Right atrium auricular region (tissue), 2 donors: Measurements from ENCODE around the gene LRR1. TPM values are rescaled to one million over a fixed set of nuclear protein-coding genes. Genes with fewer than 3 reads are reported as not detected.

Experiments used
- DNase-seq: peaks from one replicate; pipeline ENCODE4 v3.0.0-alpha.2; 2019; ENCODE audit warnings: low spot score
- H3K27ac ChIP-seq, 2 donors: fragments of 200-600 bp; sonication (generic); 1 replicate in 1 of 2; 2 replicates in 1 of 2; pipeline ENCODE4 v1.5.1; 2016 to 2019
- H3K27me3 ChIP-seq, 2 donors: fragments of 200-600 bp; sonication (generic); one replicate each; pipeline versions ENCODE4 v1.5.1 to v1.6.0; 2017 to 2019
- H3K36me3 ChIP-seq: fragments of 200-600 bp; sonication (generic); one replicate; pipeline ENCODE4 v1.5.1; 2016
- H3K4me1 ChIP-seq, 2 donors: fragments of 200-600 bp; sonication (generic); one replicate each; pipeline versions ENCODE4 v1.5.1 to v1.6.0; 2017 to 2019
- H3K4me3 ChIP-seq, 2 donors: fragments of 200-600 bp; sonication (generic); 1 replicate in 1 of 2; 2 replicates in 1 of 2; pipeline ENCODE4 v1.5.1; 2017 to 2019; ENCODE audit warnings: mild to moderate bottlenecking in 1 of 2, moderate library complexity in 1 of 2
- H3K9me3 ChIP-seq, 2 donors: fragments of 200-600 bp; sonication (generic); one replicate each; pipeline ENCODE4 v1.5.1; 2019
- CTCF ChIP-seq, 2 donors: fragments of 200-600 bp; sonication (generic); IDR thresholded peaks; one replicate each; pipeline ENCODE4 v1.5.1; 2019; ENCODE audit warnings: antibody characterized with exemption in 2 of 2
- total RNA-seq, 2 donors: library from RNA; depleted of rRNA; stranded (reverse); fragments of >200 nt; gene quantifications; one replicate each; pipeline ENCODE4 v1.1.0, GENCODE V29; 2016

Gene LRR1
- total RNA-seq, 2 donors from 2014 or later = 3.6 to 3.8 TPM

- H3K4me1 ChIP-seq = peaks cover 0 to 41% of the 10 kb centered on the region in 2 donors
- TF ChIP-seq CTCF (IDR thresholded peaks at IDR 0.05) = peak in 1 of 2 donors; percentile 2
- no peaks in the 10 kb centered on the region for H3K9me3 ChIP-seq
- no peaks in the 10 kb centered on the region for H3K27me3 ChIP-seq
- peak overlapping the region; percentile 91 for H3K27ac ChIP-seq
- DNase-seq = peak; percentile 75
- H3K36me3 ChIP-seq = peaks cover 20% of the 10 kb centered on the region
- H3K4me3 ChIP-seq = peak overlapping the region; percentile 73 to 82
Measured at GRCh38 chr14:49621114-49621881, 22.6 kb downstream of the LRR1 start.

- Histone ChIP-seq H3K9me3 (no peaks in the 10 kb centered on the region), H3K27me3 (no peaks in the 10 kb centered on the region), H3K27ac (no peak overlapping the region), H3K4me3 (peak overlapping the region; percentile 73 to 82), H3K4me1 (peaks cover 0 to 41% of the 10 kb centered on the region in 2 donors), H3K36me3 (peaks cover 23% of the 10 kb centered on the region)
- DNase-seq = no peak
- no peak for TF ChIP-seq CTCF (IDR thresholded peaks at IDR 0.05)
Measured at GRCh38 chr14:49622022-49622607, 23.4 kb downstream of the LRR1 start.

- no peaks in the 10 kb centered on the region for H3K27me3 ChIP-seq
- no peaks in the 10 kb centered on the region for H3K9me3 ChIP-seq
- peaks cover 13% of the 10 kb centered on the region for H3K36me3 ChIP-seq
- no peak for DNase-seq
- TF ChIP-seq CTCF (IDR thresholded peaks at IDR 0.05) = no peak
- H3K4me1 ChIP-seq = peaks cover 0 to 41% of the 10 kb centered on the region in 2 donors
- H3K4me3 ChIP-seq = no peak overlapping the region
- H3K27ac ChIP-seq = no peak overlapping the region
Measured at GRCh38 chr14:49623387-49623786, 24.6 kb downstream of the LRR1 start.

GRCh38 chr14:49623941-49624839, 25.4 kb downstream of the LRR1 start:
- no peak overlapping the region for H3K4me3 ChIP-seq
- no peak for DNase-seq

More at GRCh38 chr14:49623941-49624839, 25.4 kb downstream of the LRR1 start:
- Histone ChIP-seq H3K9me3 (no peaks in the 10 kb centered on the region), H3K4me1 (peaks cover 0 to 35% of the 10 kb centered on the region in 2 donors), H3K27ac (no peak overlapping the region), H3K36me3 (peaks cover 7% of the 10 kb centered on the region), H3K27me3 (no peaks in the 10 kb centered on the region)
- no peak for TF ChIP-seq CTCF (IDR thresholded peaks at IDR 0.05)
